NOMO-1 treated with dmso at 0.1 percent for 144 hours (cell line): ENCODE results near the gene DNAH5.

ENCODE experiments used
- DNase-seq: peaks from one replicate; lab custom pipeline; 2025; ENCODE audit not compliant: unreplicated experiment; lab: John Stamatoyannopoulos, UW

The DNAH5 gene

DNA sequence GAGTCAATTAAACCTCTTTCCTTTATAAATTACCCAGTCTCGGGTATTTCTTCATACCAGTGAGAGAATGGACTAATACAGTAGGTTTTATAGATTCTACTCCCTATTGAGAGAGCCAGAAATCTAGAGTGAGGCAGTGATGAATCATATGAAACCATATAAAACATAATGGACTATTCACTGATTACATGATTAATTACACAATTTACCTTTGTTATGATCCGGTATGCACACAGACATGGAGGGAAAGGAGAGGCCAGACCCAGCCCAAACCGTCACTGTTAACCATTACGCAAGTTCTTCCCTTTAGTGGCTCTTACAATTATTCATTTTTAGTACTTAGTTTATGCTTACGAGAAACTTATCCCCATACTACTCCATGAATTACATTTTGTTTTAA is 205.0 kb downstream of the DNAH5 start:
- no peak for DNase-seq

DNA sequence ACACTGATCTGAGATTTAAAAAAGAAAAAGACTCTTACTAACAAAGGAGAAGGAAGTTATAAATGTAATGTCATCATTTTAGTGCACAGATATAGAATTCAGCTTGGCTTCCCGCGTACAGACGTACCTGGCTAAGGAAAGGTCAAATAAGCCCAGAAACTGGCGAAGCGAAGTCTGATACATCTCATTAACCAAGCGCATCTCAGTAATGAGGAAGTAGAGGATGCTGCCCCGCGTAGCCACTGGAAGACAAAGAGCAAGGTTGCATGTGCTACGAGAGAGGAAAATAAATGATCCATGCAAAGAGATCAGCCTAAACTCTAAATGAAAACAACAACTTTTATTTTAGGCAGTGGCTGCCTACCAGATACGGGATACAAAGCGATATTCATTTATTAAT is 208.8 kb downstream of the DNAH5 start:
- DNase-seq, result no peak

DNA sequence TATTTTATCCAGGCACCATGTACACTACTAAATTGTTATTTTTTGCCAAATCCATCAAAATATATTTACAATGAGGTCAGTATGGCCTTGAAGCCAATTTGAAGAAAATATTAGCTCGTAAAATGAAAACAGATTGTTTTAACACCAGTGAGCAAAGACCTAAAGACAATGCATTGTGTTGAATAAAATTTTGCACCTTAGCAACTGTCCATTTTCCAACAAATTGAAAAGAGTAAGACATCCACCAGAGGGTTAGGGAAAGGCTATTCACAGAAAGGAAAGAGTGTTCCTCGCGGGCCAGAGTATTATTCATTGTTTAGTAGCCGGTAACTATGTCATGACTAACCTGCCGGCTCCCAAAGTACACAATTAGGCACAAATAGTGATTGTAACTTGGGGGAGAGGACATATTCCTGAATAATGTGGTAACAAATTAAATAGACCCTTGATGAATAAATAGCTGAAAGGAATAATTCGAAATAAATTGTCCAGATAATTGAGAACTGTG is 213.3 kb downstream of the DNAH5 start:
- DNase-seq, result no peak

DNA sequence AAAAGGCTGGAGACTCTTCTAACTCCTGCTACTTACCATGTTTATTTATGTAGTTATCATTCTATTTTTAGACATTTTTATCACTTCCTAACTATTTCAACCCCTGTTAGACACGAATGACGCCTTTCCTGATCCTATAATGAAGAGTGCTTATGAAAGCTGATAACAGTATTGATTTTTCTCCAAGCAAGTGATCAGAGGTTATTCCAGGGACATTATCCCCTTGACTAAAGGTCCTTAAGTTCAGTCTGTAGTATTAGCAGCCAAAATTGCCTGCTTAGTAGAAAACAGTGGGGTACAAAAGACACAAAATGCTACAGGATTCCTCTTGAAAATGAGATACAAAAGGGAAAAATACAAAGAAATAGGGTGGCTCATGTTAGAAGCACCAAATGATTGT is 235.6 kb downstream of the DNAH5 start:
- no peak for DNase-seq

DNA sequence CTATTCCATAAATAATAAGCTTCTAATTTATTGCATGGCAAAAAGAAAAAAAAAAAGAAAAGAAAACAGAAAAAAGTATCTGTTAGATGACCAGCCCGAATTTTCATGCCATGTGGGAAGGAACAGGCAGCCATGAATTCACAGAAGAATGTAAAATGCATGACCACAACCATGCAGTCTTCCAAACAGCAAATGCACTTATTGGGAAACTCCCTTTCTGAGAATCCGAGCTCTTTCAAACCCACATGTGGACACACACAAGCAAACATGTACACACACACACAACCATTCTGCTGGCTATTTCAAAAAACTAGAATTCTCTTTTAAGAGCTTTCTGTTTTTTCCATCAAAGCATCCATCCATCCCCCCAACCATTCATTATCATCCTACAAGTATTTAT is 236.1 kb downstream of the DNAH5 start:
- DNase-seq, result no peak

DNA sequence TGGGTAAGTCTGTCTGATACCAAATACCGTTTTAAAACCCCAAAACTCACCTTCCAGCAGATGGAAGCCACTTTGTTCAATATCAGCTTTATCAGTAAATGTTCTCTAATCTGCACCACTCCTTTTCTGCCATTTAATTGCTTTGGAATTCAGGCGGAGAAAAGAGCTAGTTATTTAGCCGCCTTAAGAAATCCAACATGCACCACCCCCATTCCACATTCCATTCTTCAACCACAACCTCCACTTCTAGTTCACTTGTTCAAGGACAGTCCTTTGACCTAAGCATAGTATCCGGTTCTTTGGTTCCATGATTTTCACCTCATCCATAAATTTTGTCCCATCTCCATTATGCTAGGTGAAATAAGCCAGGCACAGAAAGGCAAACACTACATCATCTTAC is 240.1 kb downstream of the DNAH5 start:
- DNase-seq, result no peak

DNA sequence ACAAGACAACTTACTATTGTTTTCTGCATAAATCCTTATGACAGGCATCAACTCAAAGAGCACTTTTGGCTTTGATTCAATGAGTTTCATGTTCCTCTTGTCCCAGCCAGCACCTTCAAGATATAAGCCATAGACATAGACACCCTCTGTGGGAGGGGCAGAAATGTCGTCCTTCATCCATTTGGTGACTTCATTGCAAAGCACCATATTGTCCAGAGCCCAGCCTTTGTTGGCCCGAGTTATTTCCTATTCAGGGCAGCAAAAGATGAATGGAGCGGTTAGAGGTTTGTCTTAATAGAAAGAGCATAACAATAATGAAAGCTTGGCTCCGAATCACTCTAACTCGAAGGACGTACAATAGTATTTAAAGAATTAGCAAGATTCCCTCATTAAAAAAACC is 243.9 kb downstream of the DNAH5 start:
- no peak for DNase-seq

DNA sequence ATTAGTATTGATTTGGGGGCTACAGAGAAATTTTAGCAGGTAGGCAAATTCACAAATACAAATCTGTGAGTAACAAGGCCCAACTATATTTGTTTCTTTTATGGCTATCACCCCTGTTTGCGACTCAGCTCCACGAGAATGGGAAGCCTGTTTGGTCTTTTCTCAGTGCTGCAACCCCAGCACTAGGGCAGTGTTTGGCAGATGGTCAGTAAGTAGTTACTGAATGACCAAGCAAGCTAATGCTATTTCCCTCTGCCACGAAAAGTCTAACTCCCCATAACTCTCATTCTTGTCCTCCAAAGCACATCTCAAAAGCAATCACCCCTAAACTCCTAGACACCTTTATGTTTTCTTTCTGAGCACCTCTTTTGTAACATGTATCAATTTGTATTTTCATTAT is 245.6 kb downstream of the DNAH5 start:
- no peak for DNase-seq

DNA sequence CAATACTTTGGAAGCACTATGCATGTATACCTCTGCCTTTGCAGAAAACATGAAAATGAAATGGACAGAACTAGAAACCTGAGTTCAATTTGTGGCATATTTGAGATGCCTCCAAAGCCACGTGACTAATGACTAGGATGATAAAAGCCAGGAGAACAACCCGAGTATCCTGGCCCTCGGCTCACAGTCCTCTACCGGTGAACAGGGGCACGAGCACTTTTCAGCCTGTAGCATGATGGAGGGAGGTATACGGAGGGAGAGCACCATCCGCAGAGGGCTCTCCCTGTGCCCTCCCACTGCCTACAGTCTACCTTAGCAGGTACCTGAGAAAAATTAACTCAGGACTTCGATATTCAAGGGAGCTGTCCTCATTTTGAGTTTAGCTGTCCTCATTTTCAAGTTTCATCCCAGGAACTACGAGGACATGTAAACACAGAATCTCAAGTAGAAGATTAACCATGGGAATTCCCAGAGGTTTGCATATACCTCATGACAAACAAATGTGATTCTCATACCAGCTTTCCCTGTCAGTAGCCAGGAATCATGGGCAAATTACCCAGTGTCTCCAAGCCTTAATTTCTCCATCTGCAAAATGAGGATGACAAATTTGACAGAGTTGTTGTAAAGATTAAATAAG is 249.3 kb downstream of the DNAH5 start:
- no peak for DNase-seq

DNA sequence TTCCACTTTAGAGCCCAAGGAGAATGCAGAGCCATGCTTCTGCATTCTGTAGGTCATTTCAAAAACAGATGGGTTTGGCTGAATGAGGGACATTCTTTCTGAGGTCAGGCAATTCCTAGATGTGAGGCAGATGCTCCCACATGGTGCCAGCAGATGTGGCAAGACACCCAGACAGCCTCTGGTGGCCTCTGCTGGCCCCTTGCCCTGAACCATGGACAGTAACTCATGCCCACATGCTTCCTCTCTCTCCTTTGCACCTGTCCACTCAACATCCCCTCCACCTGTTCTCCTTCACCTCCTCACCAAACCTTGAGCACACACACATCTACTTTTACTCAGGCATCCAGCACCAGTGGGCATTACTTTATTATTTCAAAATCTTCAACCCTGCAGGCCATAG is 252.3 kb downstream of the DNAH5 start:
- DNase-seq, result no peak

DNA sequence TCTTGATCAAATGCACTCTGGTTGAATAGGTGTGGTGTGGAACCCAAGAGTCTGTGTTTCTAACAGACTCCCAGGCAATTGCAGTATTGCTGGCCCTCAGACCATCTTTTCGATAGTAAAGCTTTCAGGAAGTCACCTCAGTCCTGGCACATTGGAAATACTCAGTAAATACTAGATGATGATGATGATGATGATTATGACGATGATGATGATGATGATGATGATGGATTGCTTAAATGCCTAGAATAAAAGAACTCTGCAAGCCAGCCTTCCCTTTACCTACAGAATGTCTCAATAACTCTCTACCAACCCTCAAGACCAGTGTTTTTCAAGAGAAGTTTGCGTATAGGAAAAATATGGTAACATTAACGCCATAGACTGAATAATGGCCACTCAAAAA is 268.0 kb downstream of the DNAH5 start:
- DNase-seq, result no peak

DNA sequence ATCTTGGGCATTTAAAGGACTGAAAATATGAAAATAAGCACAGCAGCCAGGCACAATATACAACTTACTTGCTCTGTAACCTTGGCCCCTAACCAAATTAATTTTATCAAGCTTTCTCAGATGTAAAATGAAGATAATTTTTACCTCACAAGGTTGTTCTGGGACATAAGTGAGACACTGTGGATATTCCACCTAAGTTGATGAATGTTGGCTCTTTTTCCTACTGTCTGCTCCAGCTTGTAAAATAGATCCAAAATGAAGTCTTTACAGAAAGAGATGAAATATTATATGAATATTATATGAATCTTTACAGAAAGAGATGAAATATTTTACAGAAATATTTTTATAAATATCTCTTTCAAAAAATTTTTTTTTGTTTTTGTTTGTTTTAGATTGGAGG is 270.1 kb downstream of the DNAH5 start:
- DNase-seq, result no peak

DNA sequence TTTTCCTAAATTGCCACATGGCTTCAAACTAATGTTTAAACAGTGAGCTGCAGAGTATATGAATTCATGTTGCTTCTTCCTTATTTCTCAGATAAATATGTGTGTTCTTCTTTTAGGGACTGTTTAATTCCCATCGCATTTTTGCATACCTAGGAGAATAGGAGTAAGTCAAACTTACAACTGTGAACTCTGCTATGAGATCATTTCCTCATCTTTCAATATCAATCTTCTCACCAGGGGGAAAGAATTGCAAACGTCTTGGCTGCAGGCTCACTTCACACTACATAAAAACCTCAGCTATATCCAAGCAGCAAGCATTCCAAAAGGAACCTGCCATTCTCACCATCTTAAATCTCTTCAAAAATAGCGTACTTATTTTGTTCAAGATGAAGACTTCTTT is 271.0 kb downstream of the DNAH5 start:
- no peak for DNase-seq

DNA sequence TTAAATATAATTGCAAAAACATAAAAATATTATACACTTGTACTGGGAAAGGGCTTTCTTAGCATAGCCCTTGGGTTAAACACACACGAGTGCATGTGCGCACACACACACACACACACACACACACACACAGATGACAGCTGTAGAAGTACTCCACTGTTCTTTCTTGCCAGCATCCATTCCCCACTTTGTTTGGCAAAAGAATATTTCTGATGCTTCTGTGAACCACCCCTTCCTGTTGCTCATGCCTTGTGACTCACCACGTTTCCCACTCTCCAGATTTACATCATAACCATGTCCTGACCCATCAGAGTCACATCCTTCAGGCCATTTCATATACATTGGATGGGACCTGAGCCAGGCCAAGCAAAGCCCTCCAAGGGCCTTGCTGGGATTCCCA is 280.1 kb downstream of the DNAH5 start:
- no peak for DNase-seq

DNA sequence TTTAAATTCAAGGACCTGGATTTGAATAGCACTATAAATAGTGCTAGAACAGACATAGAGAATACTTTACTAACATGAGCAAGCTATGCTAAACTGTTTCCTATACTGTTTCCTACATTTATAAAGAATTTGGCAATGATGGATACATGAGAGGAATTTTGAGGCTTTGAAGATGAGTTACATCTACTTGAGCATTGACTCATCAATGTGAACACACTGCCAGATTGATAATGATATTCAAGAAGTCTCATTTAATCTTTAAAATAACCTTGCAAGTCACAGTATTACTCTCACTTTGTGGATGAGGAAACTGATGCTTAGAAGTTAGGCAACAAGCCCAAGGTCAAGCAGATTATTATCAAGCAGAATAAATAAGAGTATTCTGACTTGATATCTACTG is 281.9 kb downstream of the DNAH5 start:
- DNase-seq, result no peak

DNA sequence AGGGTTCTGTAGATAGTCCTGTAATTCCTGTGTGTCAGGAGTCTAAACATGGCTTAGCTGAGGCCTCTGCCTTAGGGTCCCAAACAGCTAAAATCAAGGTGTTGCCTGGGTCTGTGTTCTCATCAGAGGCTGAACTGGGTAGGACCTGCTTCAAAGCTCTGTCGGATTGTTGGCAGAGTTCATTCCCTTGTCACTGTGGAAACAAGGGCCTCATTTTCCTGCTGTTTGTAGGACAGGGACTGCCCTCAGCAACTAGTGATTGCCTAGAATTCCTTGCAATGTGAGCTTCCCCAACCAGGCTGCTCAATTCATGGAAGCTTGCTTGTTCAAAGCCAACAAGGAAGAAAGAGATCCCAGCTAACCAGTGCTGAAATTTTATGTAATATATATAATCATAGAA is 283.2 kb downstream of the DNAH5 start:
- no peak for DNase-seq

DNA sequence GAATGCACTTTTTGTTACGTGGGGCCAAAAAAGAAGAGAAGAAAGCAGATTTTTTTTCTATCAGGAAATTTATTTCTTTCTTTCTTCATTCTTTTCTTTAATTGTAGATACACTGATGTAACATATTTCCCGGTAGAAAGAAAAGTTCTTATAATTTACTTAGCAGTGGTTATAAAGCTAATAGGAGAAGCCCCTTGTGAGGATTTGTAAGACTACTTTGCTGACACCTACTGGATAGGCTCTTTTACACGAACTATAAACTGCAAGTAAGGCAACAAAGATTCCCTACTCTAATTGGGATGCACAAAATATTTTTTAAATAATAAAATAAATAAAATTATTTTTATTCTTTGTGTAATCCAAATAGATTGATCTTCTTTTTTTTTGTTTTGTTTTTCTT is 284.4 kb downstream of the DNAH5 start:
- DNase-seq, result no peak

DNA sequence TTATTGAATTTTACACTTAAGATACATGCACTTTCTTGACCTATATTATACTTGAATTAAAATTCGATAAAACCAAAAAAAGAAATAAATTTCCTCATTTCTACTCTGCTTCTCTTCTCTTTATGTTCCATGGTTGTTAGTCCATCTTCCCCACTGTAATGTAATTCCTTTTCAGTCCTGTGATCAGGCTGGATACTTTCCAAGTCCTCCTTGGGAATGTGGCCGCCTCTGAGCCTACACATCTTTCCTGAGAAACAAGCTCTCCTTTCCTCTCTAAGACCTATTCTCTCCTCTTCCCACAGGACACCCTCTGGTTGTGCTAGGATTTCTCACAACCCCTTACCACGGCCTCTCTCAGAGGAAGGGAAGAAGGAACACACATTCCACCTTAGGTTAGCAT is 285.1 kb downstream of the DNAH5 start:
- DNase-seq, result no peak

DNA sequence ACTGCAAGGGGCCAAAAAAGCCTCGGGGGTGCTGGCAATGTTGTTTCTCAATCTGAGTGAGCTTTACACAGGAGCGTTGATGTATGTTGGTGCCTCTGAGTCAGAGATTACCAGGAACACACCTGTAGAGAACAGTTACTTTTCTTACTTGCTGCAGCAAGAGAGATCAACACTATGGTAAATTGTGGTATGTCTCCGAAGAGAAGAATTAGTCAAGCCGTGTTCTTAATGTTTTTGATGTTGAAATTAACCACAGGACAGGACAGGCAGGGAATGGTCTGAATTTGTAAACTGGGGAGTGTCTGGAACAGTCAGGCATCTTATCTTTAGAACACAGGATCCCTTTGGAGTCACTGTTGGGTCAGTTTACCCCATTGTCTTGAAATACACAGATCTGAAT is 285.7 kb downstream of the DNAH5 start:
- DNase-seq, result no peak

DNA sequence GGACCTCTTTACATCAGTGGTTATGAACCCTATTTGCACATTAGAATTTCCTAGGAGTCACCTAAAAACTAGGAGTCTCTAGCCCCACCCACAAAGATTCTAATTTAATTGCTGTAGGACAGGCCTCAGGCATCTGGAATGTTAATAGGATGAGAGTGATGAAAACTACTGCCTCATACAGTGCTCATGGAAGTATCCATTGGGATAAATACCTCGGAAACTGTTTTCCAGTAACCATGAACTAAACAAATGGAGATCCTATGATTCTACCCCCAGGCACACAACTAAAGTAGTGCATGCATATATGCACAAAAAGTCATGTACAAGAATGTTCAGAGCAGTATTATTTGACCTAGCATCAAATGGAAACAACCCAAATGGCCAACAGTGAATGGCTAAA is 286.3 kb downstream of the DNAH5 start:
- DNase-seq, result no peak

DNA sequence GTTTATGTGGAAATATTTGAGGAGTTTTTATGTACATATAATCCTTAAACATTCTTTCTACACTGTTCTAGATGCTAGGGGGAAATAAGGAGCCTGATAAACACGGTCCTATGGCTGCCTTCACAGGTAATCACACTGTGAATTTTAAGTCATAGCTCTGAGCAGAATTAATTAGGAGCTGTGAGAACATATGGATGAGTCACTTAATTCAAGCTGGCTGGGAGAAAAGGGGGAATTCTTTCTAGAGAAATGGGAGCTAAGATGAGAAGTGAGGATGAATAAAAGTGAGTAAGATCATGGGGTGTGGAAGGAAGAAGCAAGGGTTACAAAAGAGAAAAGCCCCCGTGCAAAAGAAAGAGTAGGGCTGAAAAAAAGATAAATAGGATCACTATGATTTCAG is 290.8 kb downstream of the DNAH5 start:
- DNase-seq, result no peak

DNA sequence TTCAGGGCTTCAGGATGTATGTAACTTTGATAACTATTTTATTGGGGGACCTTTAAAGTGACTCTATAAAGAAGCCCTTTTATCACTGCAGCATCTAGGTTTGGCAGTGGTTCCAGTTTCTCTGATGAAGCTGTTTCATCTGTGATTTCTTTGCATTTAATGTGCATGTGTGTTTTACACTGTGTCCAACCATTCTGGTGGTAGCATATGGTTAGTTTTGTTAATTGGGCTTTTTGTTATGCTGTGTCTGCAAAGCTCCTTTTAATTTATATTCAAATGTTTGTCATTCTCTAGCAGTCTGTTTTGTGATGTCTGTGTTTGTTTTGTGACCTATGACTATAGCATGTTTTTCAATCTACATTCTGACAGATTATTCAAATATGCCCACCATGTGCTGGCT is 294.8 kb downstream of the DNAH5 start:
- no peak for DNase-seq

DNA sequence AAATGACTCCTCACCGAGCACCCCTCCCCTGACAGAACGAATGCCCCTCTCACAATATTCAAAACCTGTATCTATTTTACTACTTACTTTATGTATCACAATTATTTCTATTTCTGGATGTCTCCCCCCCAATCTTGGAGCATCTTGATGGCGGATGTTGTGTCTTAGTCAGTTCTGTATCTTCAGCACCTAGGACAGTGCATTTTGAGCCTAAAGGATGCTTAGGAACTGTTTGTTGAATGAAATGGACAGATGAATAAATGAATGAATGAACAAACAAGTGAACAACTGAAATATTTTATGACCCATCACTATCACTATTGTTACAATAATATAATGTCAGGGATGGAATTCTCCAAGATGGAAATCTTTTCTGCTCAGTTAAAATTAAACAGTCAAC is 295.7 kb downstream of the DNAH5 start:
- no peak for DNase-seq

DNA sequence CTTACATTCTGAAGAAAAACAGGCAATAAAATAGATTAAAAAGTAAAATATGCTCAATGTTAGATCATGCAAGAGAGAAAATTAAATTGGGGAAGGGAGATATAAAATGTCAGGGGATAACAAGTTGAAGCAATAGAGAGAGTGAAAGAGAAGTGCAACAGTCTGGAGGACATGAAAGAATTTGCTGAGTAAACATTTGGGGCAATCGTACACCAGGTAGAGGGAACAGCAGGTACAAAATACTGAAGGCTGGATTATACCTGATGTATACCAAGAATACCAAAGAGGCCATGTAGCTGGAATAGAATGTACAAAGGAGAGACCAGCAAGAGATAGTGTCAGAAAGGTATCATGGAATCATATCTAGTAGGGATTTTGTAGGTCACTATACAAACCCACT is 300.8 kb downstream of the DNAH5 start:
- DNase-seq, result no peak
